Measurements from ENCODE around the gene SEC22C.

GRCh38 chr3:42524751-42525150 is 57.0 kb downstream of the SEC22C start:
- TF ChIP-seq ZNF274 (IDR thresholded peaks at IDR 0.05; ENCODE audit: low read depth, low read length) = no peak
- no peak for TF ChIP-seq SUZ12 (IDR thresholded peaks at IDR 0.05; ENCODE audit: extremely low read depth, insufficient read depth, insufficient read length)
